Activated CD4-positive, alpha-beta T cell treated with anti-CD3 and anti-CD28 coated beads, Interleukin-2, amount 50 U/mL, for 16 hours (primary cell): ENCODE data around the gene SELENOH.
A peak's percentile ranks its signal among the peaks of the same experiment; 100 is the strongest.

ENCODE experiments used
- DNase-seq: peaks from one replicate; pipeline ENCODE4 v3.0.0-alpha.2; 2020

Gene SELENOH

DNA sequence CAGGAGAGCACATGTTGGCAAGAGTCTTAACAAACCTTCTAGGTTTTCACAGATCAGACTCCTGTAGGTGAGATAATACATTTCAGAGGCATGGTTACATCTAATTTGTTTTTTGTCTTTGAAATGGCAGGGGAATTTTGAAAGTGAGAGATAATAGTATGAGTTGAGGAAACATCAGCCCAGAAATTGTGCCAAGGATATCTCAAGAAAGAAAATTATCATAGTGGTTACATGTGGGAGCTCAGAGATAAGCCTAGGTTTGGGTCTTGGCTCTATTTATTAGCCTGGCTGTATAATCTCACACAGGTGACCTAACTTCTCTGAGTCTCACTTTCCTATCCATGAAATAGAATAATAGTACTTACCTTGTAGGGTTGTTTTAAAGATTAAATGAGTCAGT, 9.9 kb downstream of the SELENOH start:
- no peak for DNase-seq

DNA sequence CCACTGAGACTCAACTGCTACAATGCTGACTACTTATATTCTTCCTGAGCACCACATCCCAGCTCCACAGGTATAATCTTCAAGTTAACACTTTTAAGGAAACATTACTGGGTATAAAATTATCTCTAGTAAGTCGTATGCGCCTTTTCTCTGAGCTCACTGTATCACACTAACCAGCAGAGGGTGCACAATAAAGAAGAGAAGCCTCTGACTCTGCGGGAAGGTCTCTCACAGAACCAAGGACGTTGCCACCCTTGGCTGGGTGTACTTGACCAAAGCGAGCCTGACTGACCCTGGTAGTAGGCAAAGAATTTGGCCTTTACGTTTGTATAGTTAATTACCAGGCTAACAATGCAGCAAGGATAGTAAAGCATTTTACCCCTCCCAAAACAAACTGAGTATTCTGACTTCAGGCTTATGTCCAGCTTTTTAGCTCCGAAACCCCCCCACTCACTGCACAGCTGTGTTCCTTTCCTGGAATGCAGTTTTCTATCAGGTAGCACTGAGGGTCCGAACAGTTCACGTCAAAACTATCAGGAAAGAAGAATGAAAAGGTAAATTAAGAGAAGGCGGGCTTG, 10.5 kb downstream of the SELENOH start, which contains the start of gene BTBD18:
Gene BTBD18, minus strand, starts transcription at position 144 of the 578 bp plus-strand sequence. CDS start 631 bp downstream, outside the sequence.
- peak; percentile 22 for DNase-seq

DNA sequence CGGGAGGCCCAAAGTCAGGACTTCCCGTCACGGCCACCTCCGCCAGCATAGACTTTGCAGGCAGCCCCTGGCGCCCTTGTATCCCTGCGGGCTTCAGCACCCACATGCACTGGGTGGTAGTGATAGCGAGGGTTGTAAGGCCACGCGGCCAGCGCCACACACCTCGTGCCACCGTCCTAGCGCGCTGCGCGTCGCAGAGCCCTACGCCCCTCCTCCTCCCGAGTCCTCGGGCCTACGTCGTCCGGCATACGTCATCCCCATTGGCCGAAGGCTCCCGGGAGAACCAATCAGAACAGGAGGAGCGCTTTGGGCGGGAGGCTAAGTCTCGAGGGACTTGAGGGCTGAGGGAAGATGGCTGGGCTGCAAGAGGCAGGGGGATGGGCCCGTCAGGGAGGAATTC, 11.7 kb downstream of the SELENOH start:
- DNase-seq = no peak

GRCh38 chr11:57758174-57758573, 16.9 kb downstream of the SELENOH start:
- DNase-seq = no peak

- no peak for DNase-seq
These were observed 20.3 kb downstream of the SELENOH start, which contains the start of gene CTNND1 for GRCh38 chr11:57761301-57762234. Gene CTNND1 (plus strand): TSS chr11:57761802. CDS start chr11:57791479, 29,677 bp downstream.

DNA sequence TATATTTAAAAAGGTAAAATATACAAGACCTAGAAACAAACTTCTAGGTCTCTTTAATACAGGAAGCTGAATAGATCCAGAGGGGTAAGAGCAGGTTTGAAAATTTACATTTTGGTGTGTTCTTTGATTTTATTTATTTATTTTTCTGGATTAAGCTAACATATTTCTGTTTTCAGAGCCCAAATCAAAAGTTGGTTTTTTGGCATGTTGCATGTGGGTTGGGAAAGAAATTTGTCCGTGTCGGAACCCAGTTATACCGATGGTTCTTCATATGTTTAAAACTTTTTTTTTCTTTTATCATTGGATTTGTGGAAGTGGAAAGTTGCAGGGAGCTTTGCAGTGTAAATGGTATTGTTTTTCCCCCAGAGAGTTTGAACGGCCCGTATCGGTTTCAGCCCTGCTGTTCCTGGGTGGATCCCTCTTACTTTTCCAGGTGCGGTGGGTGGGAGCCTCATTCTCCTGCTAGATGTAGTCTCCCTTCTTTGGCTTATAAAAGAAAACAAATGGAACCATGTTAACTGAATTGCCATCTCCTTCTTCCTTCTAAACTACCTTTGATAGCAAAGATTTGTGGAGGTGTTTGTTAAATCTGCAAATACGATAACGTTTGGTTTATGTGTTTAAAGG, 21.1 kb downstream of the SELENOH start:
- no peak for DNase-seq

DNA sequence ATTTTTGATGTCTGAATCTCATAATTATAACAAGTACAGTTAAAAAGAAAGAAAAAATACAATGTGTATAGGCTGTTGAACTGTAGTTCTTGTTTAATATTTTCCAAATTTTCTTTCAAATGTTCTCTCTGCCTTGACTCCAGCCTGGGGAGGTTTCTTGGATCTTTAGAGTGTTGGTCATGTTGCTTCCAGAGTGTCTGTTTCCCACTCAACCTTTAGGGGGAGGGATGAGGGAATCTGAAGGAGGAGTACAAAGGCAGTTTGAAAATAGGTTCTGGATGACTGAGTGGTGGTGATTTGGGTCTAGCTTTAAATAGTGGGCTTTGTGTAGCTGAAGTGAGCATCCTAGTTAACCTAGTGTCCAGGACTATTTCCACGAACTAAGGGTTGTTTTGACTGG, 22.3 kb downstream of the SELENOH start:
- no peak for DNase-seq

- DNase-seq = no peak
These were observed 22.7 kb downstream of the SELENOH start for GRCh38 chr11:57764021-57764420.

DNA sequence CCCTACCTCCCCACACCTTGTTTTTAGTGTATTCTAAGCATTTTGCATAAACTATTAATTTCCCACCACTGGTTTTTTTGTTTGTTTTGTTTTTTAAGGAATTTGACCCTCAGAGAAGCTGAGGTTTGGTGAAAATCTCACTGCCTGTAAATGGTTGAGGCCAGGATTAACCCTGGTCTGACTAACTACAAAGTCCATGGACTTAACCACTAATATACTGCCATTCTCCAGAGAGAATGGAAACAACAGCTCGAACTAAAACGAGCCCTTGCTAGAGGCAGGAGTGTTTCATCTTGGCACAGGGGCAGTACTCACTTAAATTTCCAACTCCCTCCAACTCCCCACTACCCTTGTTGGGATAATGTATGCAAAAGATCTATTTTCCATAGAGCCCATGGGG, 23.3 kb downstream of the SELENOH start:
- DNase-seq = no peak

DNA sequence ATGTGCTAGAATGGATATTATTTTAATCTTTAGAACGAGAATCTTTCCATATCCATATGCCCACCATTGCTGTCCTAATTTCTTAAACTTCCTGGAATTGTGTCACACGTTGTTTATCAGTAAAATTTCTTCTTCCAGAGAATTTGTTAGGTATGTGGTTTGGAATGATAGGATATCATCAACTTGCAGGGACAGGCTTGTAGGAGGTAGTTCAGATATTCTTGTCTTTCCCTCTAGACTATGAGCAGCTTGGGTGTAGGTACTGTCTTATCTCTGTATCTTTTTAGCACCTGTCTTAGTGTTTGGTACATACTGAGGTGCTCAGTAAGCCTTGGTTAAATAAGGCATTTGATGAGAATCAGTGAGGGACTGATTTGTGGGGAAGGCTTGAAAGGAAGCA, 23.7 kb downstream of the SELENOH start:
- DNase-seq = no peak

DNA sequence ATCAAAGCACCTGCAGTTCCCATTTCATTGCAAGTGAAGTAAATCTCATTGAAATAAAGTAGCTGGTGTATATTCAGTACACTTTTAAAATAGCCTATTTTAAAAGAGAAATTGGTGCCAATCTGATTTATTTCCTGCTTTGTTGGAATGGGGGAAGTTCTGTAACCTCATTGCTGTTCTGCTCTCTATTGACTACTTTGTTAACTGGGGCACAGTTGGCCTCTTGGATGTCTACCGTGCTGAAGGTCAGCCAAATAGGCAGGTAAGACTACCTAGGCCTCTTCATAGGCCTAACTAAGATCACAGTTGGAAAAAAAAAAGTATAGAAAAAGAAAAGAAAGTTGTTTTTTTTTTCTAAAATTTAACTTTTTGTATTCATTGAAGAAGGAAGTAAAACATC, 29.5 kb downstream of the SELENOH start:
- no peak for DNase-seq

DNA sequence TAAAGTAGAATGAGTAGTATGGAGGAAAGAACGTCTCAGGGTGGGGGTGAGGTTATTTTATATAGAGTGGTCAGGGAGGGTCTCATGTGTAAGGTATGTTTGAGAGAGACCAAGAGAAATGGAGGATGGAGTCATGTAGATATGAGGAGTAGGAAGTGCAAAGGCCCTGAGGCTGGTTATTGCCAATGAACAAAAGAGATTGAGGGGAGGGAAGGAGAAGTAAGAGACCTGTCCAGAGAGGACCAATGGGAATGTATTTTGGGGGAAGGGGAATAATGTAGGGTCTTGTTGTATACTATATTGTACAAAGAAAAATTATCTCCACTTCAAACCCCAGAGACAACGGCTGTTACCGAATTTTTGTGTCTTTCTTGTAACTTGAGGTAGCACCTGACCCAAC, 30.1 kb downstream of the SELENOH start:
- DNase-seq = no peak

- no peak for DNase-seq
These were observed 31.3 kb downstream of the SELENOH start for GRCh38 chr11:57772562-57772961.

DNA sequence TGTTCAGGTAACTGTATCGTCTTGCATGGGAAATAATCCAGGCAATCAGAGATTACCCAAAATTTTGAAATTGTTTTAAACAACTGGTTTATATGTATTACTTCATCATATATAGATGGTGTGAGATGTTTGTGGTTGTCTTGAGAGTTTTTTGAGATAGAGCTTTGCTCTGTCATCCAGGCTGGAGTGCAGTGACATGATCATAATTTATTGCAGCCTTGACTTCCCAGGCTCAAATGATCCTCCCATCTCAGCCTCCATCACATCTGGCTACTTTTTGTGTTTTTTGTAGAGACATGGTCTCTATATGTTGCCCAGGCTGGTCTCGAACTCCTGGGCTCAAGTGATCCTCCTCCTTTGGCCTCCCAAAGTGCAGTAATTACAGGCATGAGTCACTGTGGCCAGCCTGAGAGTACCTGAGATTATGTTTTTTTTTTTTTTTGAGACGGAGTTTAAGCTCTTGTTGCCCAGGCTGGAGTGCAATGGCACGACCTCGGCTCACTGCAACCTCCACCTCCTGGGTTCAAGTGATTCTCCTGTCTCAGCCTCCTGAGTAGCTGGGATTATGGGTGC, 31.8 kb downstream of the SELENOH start:
- no peak for DNase-seq

DNA sequence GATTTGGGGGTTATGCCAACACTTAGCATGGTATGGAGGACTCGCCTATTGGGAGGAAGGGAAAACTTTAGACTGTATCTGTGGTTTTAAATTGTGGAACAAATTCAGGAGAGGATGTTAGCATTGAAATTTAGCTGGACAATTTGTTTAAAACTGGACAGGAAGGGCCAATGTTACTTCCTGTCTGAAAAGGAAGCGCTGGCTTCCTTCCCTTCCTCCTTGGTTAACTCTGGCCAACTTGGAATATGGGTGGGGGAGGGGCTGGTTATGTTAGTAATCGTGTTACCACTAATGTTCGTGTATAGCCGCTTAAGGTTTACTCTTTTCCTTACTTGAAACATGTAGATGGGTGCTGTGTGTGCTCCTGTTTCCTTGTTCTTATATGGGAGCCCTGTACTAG, 34.2 kb downstream of the SELENOH start:
- no peak for DNase-seq

- no peak for DNase-seq
These were observed 34.8 kb downstream of the SELENOH start for GRCh38 chr11:57776031-57776521.

DNA sequence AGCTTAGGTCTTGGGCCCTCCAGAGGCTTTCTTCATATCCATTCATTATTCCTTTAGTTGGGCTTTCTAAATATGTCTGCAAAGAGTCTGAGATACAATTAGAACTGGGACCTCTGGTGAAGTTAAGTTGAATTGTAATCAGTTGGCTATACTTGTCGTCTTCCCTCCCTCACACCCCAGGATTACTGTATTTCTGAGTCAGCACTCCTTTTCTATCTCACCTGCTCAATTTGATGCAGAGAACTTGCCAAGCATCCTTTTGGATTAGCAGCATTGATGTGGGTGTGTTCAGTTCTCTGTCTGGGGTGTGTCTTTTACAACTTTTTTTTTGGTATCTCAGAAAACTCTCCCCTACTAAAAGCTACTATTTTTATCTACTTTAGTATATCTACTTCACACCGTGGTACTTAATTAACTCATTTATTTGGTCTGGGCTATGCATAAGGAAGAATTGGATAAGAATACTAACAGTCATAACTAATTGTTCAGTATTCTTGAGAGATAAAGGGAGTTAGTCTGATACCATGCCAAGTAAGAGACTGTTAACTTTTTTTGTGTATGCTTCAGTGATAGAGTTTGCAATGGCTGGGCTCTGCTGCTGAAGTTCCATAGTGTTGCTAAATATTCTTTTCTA, 35.4 kb downstream of the SELENOH start:
- DNase-seq = no peak

DNA sequence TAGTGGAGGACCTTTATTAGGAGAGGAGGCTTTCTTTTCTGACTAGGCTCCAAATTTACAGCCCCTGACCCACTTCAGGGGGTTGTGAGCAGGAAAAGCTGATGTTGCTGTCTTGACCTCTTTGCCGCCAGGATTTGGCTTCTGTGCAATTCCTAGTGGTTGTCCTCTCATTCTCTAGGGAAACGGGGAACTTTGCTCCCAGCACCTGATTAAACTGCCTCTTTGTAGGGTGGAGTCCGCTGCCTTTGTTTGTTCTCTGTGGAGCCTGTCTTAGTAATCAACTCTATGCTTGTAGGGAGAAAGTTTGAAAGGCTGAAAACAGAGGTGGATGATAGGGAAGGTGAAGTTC, 36.7 kb downstream of the SELENOH start:
- DNase-seq = no peak

DNA sequence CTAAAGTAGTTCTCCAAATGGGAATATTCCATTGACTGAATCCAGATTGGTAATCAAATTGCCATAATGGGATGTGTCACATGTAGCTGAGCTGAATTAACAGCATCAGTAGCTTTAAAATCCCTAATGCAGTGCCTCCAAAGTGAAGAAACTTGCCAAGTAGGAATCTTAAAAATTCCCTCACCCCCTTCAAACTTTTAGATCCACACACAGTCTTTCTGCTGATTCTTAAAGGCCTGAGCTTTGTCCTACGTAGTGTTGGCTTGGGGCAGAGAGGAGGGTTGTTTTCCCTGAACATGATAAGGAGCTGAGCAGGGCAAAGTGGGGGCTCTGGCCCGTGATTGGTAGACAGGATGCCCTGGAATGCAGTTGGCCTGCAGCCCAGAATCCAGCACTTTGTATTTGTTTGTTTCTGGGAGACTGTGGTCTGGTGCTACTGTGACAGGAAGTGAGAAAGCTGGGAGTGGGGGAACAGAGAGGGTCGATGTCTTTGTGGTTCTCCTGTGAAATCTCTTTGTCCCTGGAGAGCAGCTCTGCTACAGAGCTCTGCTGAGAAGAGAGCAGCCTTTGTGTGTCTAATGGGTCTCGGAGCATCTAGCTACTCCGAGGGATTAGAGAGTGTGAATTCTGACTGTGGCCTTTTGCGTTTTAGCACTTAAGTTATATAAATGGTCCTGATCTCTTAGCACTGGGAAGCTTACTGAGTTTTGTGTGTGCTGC, 37.2 kb downstream of the SELENOH start:
- DNase-seq = no peak

DNA sequence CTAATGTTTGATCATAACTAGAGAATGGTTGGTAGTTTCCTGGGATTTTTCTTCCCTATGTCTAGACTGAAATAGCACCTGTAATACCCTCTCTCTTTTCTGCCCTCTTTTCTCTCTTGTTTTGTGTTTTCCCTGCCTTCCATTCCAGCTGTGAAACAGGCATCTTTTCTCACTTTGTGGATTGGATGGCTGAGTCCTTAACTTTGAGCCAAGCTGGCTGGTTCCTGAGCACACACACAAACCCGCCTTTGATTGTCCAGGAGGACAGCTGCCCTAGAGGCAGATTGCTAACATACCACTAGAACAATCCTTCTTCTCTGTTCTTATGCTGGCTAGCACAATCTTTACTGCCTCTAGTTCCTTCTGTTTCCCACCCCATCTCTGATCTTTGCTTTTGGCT, 38.0 kb downstream of the SELENOH start:
- no peak for DNase-seq

- no peak for DNase-seq
These were observed 40.2 kb downstream of the SELENOH start for GRCh38 chr11:57781529-57781943.

DNA sequence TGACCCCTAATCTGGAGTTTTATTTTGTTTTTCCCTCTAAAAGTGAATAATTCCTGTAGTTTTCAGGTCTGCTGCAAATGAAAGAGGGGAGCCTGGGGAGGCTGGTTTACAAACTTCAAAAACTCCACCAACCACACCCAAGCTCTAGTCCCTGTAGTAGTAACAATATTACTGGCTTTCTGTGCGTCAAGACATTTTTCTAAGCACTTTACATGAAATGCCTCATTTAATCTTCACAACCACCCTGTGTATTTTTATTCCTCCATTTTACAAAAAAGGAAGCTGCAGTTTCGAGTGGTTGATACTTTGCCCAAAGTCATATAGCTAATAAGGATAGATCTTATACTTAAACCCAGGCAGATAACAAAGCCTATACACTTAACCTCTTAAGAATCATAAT, 43.8 kb downstream of the SELENOH start:
- DNase-seq = no peak
